HEK293 (cell line): ENCODE measurements around the gene GALNS.

ENCODE experiments used
- KLF8 ChIP-seq: fragments of 450-650 bp; formaldehyde crosslinking; IDR thresholded peaks from 2 replicates; pipeline ENCODE4 v1.5.1; 2016; ENCODE audit warnings: missing biosample characterization, missing genetic modification characterization
- WT1 ChIP-seq: fragments of 450-650 bp; formaldehyde crosslinking; IDR thresholded peaks from 2 replicates; pipeline ENCODE4 v1.5.1; 2016; ENCODE audit warnings: missing biosample characterization, missing genetic modification characterization
- ZBTB1 ChIP-seq: fragments of 450-650 bp; formaldehyde crosslinking; IDR thresholded peaks from 2 replicates; pipeline ENCODE4 v1.5.1; 2016; ENCODE audit warnings: missing biosample characterization, missing genetic modification characterization
- ZBTB21 ChIP-seq: fragments of 450-650 bp; formaldehyde crosslinking; IDR thresholded peaks from 2 replicates; pipeline ENCODE4 v1.5.1; 2017; ENCODE audit warnings: missing biosample characterization, missing genetic modification characterization
- ZFHX2 ChIP-seq: fragments of 450-650 bp; formaldehyde crosslinking; conservative IDR thresholded peaks from 2 replicates; pipeline ENCODE4 v1.5.1; 2016; ENCODE audit warnings: missing biosample characterization, missing genetic modification characterization
- ZFP69B ChIP-seq: fragments of 450-650 bp; formaldehyde crosslinking; IDR thresholded peaks from 2 replicates; pipeline ENCODE4 v1.5.1; 2016; ENCODE audit warnings: missing biosample characterization, missing genetic modification characterization
- ZNF10 ChIP-seq: fragments of 450-650 bp; formaldehyde crosslinking; IDR thresholded peaks from 2 replicates; pipeline ENCODE4 v1.5.1; 2017; ENCODE audit warnings: missing biosample characterization, missing genetic modification characterization
- ZNF132 ChIP-seq: fragments of 450-650 bp; formaldehyde crosslinking; IDR thresholded peaks from 2 replicates; pipeline ENCODE4 v1.5.1; 2017; ENCODE audit warnings: missing biosample characterization, missing genetic modification characterization, borderline replicate concordance
- ZNF221 ChIP-seq: fragments of 450-650 bp; formaldehyde crosslinking; IDR thresholded peaks from 2 replicates; pipeline ENCODE4 v1.5.1; 2017; ENCODE audit warnings: missing biosample characterization, missing genetic modification characterization, borderline replicate concordance
- ZNF223 ChIP-seq: fragments of 450-650 bp; formaldehyde crosslinking; IDR thresholded peaks from 2 replicates; pipeline ENCODE4 v1.5.1; 2016; ENCODE audit warnings: missing biosample characterization, missing genetic modification characterization
- ZNF274 ChIP-seq, 2 experiments: fragments of 200-500 bp in 1 of 2; fragments of 450-650 bp in 1 of 2; sonication (Bioruptor generic) in 1 of 2; formaldehyde crosslinking in 1 of 2; IDR thresholded peaks; 2 replicates each; pipeline versions ENCODE4 v1.5.1 to v1.6.1; 2014 to 2016; ENCODE audit warnings: borderline replicate concordance in 1 of 2, inconsistent platforms in 1 of 2, low read length in 1 of 2, missing biosample characterization in 1 of 2, missing genetic modification characterization in 1 of 2
- ZNF311 ChIP-seq: fragments of 450-650 bp; formaldehyde crosslinking; IDR thresholded peaks from 2 replicates; pipeline ENCODE4 v1.5.1; 2017; ENCODE audit warnings: missing biosample characterization, missing genetic modification characterization, borderline replicate concordance
- ZNF514 ChIP-seq: fragments of 450-650 bp; formaldehyde crosslinking; IDR thresholded peaks from 2 replicates; pipeline ENCODE4 v1.5.1; 2016; ENCODE audit warnings: missing biosample characterization, missing genetic modification characterization
- ZNF529 ChIP-seq: fragments of 450-650 bp; formaldehyde crosslinking; IDR thresholded peaks from 2 replicates; pipeline ENCODE4 v1.5.1; 2017; ENCODE audit warnings: missing genetic modification characterization, missing biosample characterization; ENCODE audit not compliant: insufficient replicate concordance
- ZNF768 ChIP-seq: fragments of 450-650 bp; formaldehyde crosslinking; IDR thresholded peaks from 2 replicates; pipeline ENCODE4 v1.5.1; 2018; ENCODE audit warnings: missing biosample characterization, mild to moderate bottlenecking, missing genetic modification characterization
- ZSCAN23 ChIP-seq: fragments of 450-650 bp; formaldehyde crosslinking; IDR thresholded peaks from 2 replicates; pipeline ENCODE4 v1.5.1; 2016; ENCODE audit warnings: missing biosample characterization, missing genetic modification characterization
- ZXDB ChIP-seq: fragments of 450-650 bp; formaldehyde crosslinking; IDR thresholded peaks from 2 replicates; pipeline ENCODE4 v1.5.1; 2016; ENCODE audit warnings: missing biosample characterization, missing genetic modification characterization
- TF ChIP-seq, protein P1 (sequence below): IDR thresholded peaks from 2 replicates; pipeline ENCODE4 v1.6.1; 2011; ENCODE audit warnings: mild to moderate bottlenecking, low read depth, low read length, borderline replicate concordance
- TF ChIP-seq, protein P2 (sequence below): fragments of 450-650 bp; formaldehyde crosslinking; IDR thresholded peaks from 2 replicates; pipeline ENCODE4; 2016; ENCODE audit warnings: missing biosample characterization, missing genetic modification characterization
- TF ChIP-seq, protein P3 (sequence below): fragments of 450-650 bp; formaldehyde crosslinking; IDR thresholded peaks from 2 replicates; pipeline ENCODE4 v1.5.1; 2016; ENCODE audit warnings: missing biosample characterization, missing genetic modification characterization
- TF ChIP-seq, protein P4 (sequence below): fragments of 450-650 bp; formaldehyde crosslinking; IDR thresholded peaks from 2 replicates; pipeline ENCODE4 v1.5.0; 2017; ENCODE audit warnings: missing biosample characterization, missing genetic modification characterization, borderline replicate concordance
- TF ChIP-seq, protein P5 (sequence below): fragments of 450-650 bp; formaldehyde crosslinking; IDR thresholded peaks from 2 replicates; pipeline ENCODE4 v1.5.1; 2016; ENCODE audit warnings: missing biosample characterization, missing genetic modification characterization
- TF ChIP-seq, protein P6 (sequence below): fragments of 450-650 bp; formaldehyde crosslinking; IDR thresholded peaks from 2 replicates; pipeline ENCODE4 v1.5.1; 2016; ENCODE audit warnings: missing biosample characterization, missing genetic modification characterization
- TF ChIP-seq, protein P7 (sequence below): fragments of 450-650 bp; formaldehyde crosslinking; IDR thresholded peaks from 2 replicates; pipeline ENCODE4 v1.5.1; 2016; ENCODE audit warnings: missing biosample characterization, missing genetic modification characterization

Gene GALNS

DNA sequence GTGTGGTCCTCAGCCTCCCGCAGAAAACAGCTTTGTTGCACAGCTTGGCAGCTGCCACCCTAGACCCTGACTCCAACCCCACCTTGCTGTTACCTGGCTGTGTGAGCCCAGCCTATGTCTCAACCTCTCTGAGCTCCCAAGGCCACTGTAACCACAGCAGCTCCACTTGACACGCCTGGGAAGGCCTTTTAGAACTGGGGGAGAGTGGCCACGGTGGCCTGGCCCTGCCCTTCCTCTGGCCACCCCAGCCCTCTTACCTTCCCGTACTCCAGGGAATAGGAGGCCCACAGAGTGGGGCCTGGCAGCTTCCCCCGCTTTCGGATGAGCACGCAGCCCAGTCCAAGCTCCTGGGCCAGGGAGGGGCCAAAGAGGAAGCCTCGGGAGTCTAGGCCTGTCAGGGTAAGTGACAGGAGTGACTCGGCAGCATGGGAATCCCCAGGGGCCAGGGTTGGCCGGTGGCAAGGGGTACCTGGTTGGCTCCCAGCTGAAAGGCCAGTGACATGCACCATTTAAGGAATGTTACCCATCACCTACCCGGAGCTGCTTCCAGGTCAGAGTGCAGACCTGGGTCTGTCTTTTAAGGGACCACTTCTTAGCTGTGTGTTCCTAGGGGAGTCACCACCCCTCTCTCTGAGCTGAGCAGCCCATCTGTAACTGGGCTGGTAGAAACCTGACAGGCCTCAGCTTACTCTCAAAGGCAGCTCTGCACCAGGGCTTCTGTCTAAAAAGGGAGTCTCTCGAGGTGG, 46.4 kb downstream of the GALNS start (continued):
- TF ChIP-seq, protein P1, sequence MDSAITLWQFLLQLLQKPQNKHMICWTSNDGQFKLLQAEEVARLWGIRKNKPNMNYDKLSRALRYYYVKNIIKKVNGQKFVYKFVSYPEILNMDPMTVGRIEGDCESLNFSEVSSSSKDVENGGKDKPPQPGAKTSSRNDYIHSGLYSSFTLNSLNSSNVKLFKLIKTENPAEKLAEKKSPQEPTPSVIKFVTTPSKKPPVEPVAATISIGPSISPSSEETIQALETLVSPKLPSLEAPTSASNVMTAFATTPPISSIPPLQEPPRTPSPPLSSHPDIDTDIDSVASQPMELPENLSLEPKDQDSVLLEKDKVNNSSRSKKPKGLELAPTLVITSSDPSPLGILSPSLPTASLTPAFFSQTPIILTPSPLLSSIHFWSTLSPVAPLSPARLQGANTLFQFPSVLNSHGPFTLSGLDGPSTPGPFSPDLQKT: no peak
- TF ChIP-seq, protein P2, sequence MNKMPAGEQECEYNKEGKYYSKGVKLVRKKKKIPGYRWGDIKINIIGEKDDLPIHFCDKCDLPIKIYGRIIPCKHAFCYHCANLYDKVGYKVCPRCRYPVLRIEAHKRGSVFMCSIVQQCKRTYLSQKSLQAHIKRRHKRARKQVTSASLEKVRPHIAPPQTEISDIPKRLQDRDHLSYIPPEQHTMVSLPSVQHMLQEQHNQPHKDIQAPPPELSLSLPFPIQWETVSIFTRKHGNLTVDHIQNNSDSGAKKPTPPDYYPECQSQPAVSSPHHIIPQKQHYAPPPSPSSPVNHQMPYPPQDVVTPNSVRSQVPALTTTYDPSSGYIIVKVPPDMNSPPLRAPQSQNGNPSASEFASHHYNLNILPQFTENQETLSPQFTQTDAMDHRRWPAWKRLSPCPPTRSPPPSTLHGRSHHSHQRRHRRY (tag by site-specific recombination): no peak
- no peak for TF ChIP-seq ZFHX2 (tag by site-specific recombination)
- no peak for TF ChIP-seq ZBTB1 (tag by site-specific recombination)
- no peak for TF ChIP-seq ZNF132
- peak; percentile 12; the same call in 1 of the 2 replicates for TF ChIP-seq ZXDB (tag by site-specific recombination)
- TF ChIP-seq, protein P3, sequence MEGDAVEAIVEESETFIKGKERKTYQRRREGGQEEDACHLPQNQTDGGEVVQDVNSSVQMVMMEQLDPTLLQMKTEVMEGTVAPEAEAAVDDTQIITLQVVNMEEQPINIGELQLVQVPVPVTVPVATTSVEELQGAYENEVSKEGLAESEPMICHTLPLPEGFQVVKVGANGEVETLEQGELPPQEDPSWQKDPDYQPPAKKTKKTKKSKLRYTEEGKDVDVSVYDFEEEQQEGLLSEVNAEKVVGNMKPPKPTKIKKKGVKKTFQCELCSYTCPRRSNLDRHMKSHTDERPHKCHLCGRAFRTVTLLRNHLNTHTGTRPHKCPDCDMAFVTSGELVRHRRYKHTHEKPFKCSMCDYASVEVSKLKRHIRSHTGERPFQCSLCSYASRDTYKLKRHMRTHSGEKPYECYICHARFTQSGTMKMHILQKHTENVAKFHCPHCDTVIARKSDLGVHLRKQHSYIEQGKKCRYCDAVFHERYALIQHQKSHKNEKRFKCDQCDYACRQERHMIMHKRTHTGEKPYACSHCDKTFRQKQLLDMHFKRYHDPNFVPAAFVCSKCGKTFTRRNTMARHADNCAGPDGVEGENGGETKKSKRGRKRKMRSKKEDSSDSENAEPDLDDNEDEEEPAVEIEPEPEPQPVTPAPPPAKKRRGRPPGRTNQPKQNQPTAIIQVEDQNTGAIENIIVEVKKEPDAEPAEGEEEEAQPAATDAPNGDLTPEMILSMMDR: no peak
- TF ChIP-seq ZNF223: no peak
- no peak for TF ChIP-seq ZNF274 (IDR thresholded peaks at IDR 0.05; ENCODE audit: low read length)
- TF ChIP-seq ZNF274 (tag by site-specific recombination; IDR thresholded peaks at IDR 0.05; ENCODE audit: borderline replicate concordance): no peak
- 0 out of 2 replicates have a peak, but pooled peaks have one; percentile 22 for TF ChIP-seq WT1 (tag by site-specific recombination)
- no peak for TF ChIP-seq ZNF514
- TF ChIP-seq ZNF221: no peak
- TF ChIP-seq, protein P4, sequence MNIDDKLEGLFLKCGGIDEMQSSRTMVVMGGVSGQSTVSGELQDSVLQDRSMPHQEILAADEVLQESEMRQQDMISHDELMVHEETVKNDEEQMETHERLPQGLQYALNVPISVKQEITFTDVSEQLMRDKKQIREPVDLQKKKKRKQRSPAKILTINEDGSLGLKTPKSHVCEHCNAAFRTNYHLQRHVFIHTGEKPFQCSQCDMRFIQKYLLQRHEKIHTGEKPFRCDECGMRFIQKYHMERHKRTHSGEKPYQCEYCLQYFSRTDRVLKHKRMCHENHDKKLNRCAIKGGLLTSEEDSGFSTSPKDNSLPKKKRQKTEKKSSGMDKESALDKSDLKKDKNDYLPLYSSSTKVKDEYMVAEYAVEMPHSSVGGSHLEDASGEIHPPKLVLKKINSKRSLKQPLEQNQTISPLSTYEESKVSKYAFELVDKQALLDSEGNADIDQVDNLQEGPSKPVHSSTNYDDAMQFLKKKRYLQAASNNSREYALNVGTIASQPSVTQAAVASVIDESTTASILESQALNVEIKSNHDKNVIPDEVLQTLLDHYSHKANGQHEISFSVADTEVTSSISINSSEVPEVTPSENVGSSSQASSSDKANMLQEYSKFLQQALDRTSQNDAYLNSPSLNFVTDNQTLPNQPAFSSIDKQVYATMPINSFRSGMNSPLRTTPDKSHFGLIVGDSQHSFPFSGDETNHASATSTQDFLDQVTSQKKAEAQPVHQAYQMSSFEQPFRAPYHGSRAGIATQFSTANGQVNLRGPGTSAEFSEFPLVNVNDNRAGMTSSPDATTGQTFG: no peak
- no peak for TF ChIP-seq ZNF311 (tag by site-specific recombination)
- TF ChIP-seq, protein P5, sequence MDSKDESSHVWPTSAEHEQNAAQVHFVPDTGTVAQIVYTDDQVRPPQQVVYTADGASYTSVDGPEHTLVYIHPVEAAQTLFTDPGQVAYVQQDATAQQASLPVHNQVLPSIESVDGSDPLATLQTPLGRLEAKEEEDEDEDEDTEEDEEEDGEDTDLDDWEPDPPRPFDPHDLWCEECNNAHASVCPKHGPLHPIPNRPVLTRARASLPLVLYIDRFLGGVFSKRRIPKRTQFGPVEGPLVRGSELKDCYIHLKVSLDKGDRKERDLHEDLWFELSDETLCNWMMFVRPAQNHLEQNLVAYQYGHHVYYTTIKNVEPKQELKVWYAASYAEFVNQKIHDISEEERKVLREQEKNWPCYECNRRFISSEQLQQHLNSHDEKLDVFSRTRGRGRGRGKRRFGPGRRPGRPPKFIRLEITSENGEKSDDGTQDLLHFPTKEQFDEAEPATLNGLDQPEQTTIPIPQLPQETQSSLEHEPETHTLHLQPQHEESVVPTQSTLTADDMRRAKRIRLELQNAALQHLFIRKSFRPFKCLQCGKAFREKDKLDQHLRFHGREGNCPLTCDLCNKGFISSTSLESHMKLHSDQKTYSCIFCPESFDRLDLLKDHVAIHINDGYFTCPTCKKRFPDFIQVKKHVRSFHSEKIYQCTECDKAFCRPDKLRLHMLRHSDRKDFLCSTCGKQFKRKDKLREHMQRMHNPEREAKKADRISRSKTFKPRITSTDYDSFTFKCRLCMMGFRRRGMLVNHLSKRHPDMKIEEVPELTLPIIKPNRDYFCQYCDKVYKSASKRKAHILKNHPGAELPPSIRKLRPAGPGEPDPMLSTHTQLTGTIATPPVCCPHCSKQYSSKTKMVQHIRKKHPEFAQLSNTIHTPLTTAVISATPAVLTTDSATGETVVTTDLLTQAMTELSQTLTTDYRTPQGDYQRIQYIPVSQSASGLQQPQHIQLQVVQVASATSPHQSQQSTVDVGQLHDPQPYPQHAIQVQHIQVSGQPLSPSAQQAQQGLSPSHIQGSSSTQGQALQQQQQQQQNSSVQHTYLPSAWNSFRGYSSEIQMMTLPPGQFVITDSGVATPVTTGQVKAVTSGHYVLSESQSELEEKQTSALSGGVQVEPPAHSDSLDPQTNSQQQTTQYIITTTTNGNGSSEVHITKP (tag by site-specific recombination): peak; percentile 7; the same call in 1 of the 2 replicates
- TF ChIP-seq ZNF10 (tag by site-specific recombination): 0 out of 2 replicates have a peak, but pooled peaks have one; percentile 7
- 0 out of 2 replicates have a peak, but pooled peaks have one; percentile 30 for TF ChIP-seq ZFP69B (tag by site-specific recombination)
- peak; percentile 45; the same call in 1 of the 2 replicates for TF ChIP-seq KLF8
- no peak for TF ChIP-seq ZSCAN23 (tag by site-specific recombination)
- no peak for TF ChIP-seq ZNF529 (tag by site-specific recombination)
- TF ChIP-seq ZNF768 (tag by site-specific recombination): peak; percentile 99
- TF ChIP-seq ZBTB21 (tag by site-specific recombination): no peak
- TF ChIP-seq, protein P6, sequence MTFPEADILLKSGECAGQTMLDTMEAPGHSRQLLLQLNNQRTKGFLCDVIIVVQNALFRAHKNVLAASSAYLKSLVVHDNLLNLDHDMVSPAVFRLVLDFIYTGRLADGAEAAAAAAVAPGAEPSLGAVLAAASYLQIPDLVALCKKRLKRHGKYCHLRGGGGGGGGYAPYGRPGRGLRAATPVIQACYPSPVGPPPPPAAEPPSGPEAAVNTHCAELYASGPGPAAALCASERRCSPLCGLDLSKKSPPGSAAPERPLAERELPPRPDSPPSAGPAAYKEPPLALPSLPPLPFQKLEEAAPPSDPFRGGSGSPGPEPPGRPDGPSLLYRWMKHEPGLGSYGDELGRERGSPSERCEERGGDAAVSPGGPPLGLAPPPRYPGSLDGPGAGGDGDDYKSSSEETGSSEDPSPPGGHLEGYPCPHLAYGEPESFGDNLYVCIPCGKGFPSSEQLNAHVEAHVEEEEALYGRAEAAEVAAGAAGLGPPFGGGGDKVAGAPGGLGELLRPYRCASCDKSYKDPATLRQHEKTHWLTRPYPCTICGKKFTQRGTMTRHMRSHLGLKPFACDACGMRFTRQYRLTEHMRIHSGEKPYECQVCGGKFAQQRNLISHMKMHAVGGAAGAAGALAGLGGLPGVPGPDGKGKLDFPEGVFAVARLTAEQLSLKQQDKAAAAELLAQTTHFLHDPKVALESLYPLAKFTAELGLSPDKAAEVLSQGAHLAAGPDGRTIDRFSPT (tag by site-specific recombination): 0 out of 2 replicates have a peak, but pooled peaks have one; percentile 27
- TF ChIP-seq, protein P7, sequence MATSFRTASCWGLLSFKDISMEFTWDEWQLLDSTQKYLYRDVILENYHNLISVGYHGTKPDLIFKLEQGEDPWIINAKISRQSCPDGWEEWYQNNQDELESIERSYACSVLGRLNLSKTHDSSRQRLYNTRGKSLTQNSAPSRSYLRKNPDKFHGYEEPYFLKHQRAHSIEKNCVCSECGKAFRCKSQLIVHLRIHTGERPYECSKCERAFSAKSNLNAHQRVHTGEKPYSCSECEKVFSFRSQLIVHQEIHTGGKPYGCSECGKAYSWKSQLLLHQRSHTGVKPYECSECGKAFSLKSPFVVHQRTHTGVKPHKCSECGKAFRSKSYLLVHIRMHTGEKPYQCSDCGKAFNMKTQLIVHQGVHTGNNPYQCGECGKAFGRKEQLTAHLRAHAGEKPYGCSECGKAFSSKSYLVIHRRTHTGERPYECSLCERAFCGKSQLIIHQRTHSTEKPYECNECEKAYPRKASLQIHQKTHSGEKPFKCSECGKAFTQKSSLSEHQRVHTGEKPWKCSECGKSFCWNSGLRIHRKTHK (tag by site-specific recombination): no peak
